Hair follicle dermal papilla cell (primary cell): ENCODE results near the gene CCL26. TPM values are rescaled to one million over a fixed set of nuclear protein-coding genes. Genes with fewer than 3 reads are reported as not detected.

Source experiments
- total RNA-seq: library from RNA; depleted of rRNA; stranded (reverse); fragments of >200 nt; gene quantifications from 2 replicates; pipeline ENCODE4 v1.2.3, GENCODE V29; 2012

The CCL26 gene, protein sequence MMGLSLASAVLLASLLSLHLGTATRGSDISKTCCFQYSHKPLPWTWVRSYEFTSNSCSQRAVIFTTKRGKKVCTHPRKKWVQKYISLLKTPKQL
- 1.3 TPM in 1 of 2 replicates, not detected in the other for total RNA-seq

DNA sequence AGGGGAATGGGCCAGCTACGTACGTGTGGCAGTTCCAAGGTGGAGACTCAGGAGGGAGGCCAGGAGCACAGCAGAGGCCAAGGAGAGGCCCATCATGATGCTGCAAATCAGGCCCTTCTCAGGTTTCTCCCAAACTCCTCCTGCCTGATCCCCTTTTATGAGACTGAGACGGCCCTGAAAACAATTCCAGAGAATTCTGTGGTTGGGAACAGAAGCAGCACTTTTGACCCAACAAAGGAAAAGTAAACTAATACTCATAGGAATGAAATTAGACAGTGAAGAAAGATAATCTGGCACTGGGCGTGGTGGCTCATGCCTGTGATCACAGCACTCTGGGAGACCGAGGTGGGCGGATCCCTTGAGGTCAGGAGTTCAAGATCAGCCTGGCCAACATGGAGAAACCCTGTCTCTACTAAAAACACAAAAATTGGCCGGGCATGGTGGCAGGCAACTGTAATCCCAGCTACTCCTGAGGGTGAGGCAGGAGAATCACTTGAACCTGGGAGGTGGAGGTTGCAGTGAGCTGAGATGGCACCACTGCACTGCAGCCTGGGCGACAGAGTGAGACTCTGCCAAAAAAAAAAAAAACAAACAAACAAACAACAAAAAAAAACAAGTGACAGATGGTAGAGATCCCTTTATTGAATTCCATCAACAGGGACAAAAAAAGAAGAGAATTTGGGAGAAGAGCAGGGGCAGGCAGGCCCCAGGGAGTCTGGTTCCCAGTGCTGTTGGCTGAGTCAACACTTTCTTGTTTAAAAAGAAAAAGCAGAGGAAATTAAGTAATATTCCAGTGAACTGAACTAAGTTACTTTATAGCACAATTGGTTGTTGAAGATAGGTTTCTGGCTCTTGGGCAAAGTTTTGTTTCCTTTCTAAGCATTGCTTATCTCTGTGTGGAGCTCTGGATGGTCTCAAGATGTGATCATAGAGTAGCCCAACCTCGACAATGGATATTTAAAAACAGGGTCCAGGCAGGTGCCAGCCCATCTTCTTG lies at the start of gene CCL26:
CCL26 (minus strand) TSS at position 131 of the 997 bp plus-strand sequence; CDS start at position 96, 35 bp downstream.

DNA sequence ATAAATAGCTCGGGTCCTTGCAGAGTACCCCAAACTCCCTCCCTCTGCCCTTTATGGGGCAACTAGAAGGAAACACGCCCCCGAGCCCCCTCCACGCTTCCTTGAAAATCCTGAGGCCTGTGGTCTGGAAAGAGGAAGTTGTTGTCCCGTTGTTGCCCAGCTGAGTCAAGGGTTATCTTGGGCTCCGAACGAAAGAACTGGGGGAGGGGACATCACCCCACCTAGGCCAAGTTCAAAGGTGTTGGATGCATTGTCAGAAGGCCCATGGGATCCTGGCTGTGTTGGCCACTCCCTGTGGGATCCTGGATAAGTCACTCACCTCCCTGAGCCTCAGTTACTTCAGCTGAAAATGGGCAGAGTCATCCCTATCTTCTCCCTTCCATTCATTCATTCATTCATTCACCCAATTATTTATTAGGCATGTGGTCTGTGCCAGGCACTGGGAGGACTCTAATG lies 41.8 kb upstream of the CCL26 start, which contains the start of gene CCL24:
CCL24 (minus strand) TSS at position 26 of the 456 bp plus-strand sequence. CDS start 91 bp downstream, outside the sequence.

DNA sequence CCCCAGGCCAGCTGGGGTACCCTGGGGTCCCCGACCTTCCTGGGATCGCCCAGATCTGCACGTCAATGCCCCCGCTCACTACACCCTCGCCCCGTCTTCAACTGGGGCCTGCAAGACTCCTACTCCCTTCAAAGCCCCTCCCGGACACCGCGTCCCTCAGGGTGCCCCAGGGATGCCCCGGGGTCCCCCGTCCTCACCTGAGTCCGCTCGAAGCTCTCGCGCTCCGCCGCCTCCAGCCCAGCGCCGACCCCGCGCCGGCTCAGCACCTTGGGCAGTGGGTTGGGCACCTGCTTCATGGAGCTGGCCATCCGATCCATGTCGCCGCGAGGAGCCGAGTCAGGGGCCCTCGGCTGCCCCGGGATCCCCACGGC lies 33.4 kb downstream of the CCL26 start, which contains the start of gene HIP1:
HIP1 (minus strand) TSS at position 338 of the 371 bp plus-strand sequence; CDS start at position 317, 21 bp downstream.

Other genes starting within 250 kb of the CCL26 start
- gene HIP1, start 33.3 kb downstream of the CCL26 start, total RNA-seq, result 22.5 and 25.2 TPM in 2 replicates
- not detected in 2 replicates for gene CCL24, start 41.6 kb upstream of the CCL26 start, total RNA-seq
- 28.7 and 31.0 TPM in 2 replicates for gene RHBDD2, start 106.8 kb upstream of the CCL26 start, total RNA-seq
- 83.3 and 114 TPM in 2 replicates for gene POR, start 142.9 kb upstream of the CCL26 start, total RNA-seq
- gene TMEM120A, start 222.4 kb upstream of the CCL26 start, total RNA-seq, result 21.4 and 29.8 TPM in 2 replicates